Right cardiac atrium (tissue), 5 donors: Measurements from ENCODE around the gene TENT4B. TPM values are rescaled to one million over a fixed set of nuclear protein-coding genes. Genes with fewer than 3 reads are reported as not detected.
"Not testable (repeated sequence)": the region's sequence is repeated elsewhere in the genome, so short reads cannot be mapped to it uniquely, and the experiment has no call there.

Experiments
- ATAC-seq, 2 donors: fragments of 200-7000 bp; cut with Tn5 transposase; one replicate each; pipeline versions ENCODE4 v1.8.0 to v1.9.1; 2020; ENCODE audit warnings: moderate library complexity in 2 of 2, mild to moderate bottlenecking in 1 of 2
- DNase-seq, 3 donors: peaks; one replicate each; pipeline ENCODE4 v3.0.0-alpha.2; 2020
- H3K27ac ChIP-seq: one replicate; pipeline ENCODE4 v1.5.1; 2013; ENCODE audit warnings: mild to moderate bottlenecking, low read length, control low read depth, moderate library complexity
- H3K27me3 ChIP-seq: one replicate; pipeline ENCODE4 v1.6.1; 2013; ENCODE audit not compliant: control insufficient read depth, insufficient read depth
- H3K4me1 ChIP-seq: one replicate; pipeline ENCODE4 v1.6.1; 2013; ENCODE audit warnings: low read length; ENCODE audit not compliant: control insufficient read depth, insufficient read depth
- H3K4me3 ChIP-seq: one replicate; pipeline ENCODE4 v1.5.1; 2013; ENCODE audit warnings: low read length, control low read depth
- H3K9me3 ChIP-seq: one replicate; pipeline ENCODE4 v1.6.1; 2013; ENCODE audit warnings: low read length; ENCODE audit not compliant: control insufficient read depth
- WGBS: extraction: QIAGEN DNeasy Blood & Tissue Kit; methylation state at CpG from one replicate; pipeline ENCODE4 v1.1.7; 2013; 5-methylcytosine and 5-hydroxymethylcytosine counted together
- intact Hi-C, 4 donors: fragments of 100-400 bp; cut with DNase I; formaldehyde crosslinking; loops; one replicate each; pipeline versions ENCODE4 v1.11.0 to v1.14.0; 2022 to 2023
- polyA plus RNA-seq: library from polyadenylated mRNA; stranded (reverse); fragments of 200-250 nt; gene quantifications from one replicate; pipeline ENCODE4 v1.2.3, GENCODE V29; 2013
- total RNA-seq, 4 donors: library from RNA; stranded (reverse); fragmentation: NEBNext Ultra II Directional; extraction: Animal tissue kit (Norgen Biotek cat#: 25700); gene quantifications; one replicate each; pipeline ENCODE4 v1.2.1, GENCODE V29; 2021
- donor health status: healthy with polysubstance abuse.
- donor health status: DM: no; HTN: yes; CAD: no.
- donor health status: DM: no; HTN: no; CAD: no.
- donor health status: DM: no; HTN: yes; CAD: no; lungs with severe emphysema.
- donor health status: DM: yes; HTN: yes; CAD: no.

TENT4B gene
- total and polyA plus RNA-seq, 5 donors: 3.0 to 8.4 (median 6.7) TPM

DNA sequence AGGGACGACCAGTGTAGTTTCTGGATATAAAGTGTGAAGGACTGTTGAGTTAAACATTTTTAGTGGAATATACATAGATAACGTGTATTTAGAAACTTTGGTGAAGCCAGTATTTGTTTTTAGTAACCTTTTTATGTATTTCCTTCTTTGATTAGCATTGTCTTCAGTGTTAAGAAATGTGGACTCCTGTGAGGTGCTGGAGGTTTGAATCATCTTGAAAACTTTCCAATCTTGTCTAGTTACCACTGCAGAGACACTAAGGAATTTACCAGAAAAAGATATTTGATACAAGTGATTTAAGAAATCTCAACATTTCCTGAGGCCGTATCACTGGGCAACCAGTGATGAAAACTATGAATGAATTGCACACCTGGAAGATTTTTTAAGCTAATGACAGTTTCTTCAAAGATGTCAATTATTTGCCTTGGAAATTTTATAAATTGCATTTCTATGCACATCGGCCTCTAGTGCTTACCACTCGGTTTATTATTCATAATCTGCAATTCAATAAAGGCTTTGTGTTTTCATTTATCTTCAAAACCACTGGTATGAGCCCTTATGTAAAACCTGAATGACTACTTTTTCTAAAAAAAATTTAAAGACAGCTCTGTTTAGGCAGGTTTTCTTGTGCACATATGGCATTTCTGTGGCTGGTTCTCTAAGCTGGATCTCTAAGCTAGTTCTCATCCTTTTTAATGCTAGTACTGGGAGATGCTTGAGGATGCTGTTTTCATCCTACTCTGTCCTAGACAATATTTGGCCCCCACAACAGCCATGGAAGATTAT is 81.9 kb downstream of the TENT4B start:
- DNase-seq (no peak), ATAC-seq (no peak)
- no peaks in the 10 kb centered on the region for H3K9me3 ChIP-seq
- no peak overlapping the region for H3K27ac ChIP-seq
- intact Hi-C loops: no loop called here
- no peak overlapping the region for H3K4me3 ChIP-seq
- H3K4me1 ChIP-seq: no peaks in the 10 kb centered on the region
- no peaks in the 10 kb centered on the region for H3K27me3 ChIP-seq
- WGBS: 70% methylated on average over 5 of the region's 5 CpGs

DNA sequence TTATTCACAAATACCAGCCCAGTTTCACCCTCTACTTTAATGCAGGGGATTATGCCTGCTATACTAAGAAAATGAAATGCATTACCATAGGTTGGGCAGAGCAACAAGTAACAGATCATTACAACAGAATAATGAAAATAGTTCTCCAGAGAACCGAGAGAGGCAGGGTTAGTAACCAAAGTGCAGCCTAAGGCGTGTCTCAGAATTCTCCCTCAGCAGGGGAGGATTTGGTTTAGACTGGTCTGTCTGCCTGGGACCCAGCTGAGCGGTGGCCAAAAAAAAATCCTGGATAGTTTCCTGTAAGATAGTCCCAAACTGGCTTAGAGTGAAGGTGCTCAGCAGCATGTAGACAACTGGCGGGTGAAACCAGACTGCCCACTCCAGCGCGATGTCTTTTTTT is 82.5 kb downstream of the TENT4B start:
- H3K27me3 ChIP-seq: no peaks in the 10 kb centered on the region
- ATAC-seq (peak; percentile 42 to 57), DNase-seq (no peak)
- no peak overlapping the region for H3K4me3 ChIP-seq
- no peak overlapping the region for H3K27ac ChIP-seq
- H3K4me1 ChIP-seq: no peaks in the 10 kb centered on the region
- intact Hi-C loops: no loop called here
- no peaks in the 10 kb centered on the region for H3K9me3 ChIP-seq
- 56% methylated on average over 6 of the region's 6 CpGs for WGBS

DNA sequence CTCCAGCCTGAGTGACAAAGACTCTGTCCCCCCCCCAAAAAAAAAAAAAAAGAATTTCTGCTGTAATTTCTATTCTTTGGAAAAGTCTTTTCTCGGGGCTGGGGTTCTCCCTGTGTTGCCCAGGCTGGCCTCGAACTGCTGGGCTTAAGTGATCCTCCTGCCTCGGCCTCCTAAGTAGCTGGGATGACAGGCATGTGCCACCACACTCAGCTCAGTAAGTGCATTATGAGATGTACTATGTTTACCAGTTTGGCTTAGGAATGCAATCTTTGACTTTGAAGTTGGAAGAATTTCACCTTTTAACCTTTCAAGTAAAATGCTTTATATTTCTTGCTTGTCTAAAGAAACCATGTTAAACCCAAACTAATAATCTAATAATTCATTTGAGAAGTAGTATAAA is 85.2 kb downstream of the TENT4B start:
- Histone ChIP-seq H3K27me3 (no peaks in the 10 kb centered on the region), H3K27ac (no peak overlapping the region), H3K4me1 (no peaks in the 10 kb centered on the region), H3K4me3 (no peak overlapping the region), H3K9me3 (no peaks in the 10 kb centered on the region)
- DNase-seq: no peak
- ATAC-seq: no peak
- intact Hi-C loops: no loop called here
- WGBS: 88% methylated on average over 3 of the region's 3 CpGs

DNA sequence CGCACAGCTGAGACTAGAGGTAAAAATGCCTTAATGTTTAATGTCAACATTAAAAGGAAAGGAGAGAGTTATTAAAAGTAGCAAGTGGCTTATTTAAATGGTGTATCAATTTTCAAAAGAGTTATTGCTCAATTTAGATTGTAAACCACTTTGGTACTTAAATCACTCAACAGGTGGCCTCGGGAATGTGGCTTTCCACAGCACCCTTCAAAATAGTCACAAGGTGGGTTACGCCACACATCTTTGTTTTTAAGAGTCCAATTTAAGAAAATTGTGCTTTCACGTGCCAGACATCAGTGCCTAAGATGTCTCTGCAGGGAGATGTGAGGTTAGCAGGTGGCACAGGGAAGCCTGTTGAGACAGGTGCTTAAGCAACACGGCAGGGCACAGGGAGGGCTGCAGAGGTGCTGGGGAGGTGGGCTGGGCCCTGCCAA is 85.8 kb downstream of the TENT4B start:
- intact Hi-C loops: no loop called here
- ATAC-seq: no peak
- Histone ChIP-seq H3K4me3 (no peak overlapping the region), H3K27ac (no peak overlapping the region), H3K9me3 (no peaks in the 10 kb centered on the region), H3K27me3 (no peaks in the 10 kb centered on the region), H3K4me1 (no peaks in the 10 kb centered on the region)
- WGBS: 73% methylated on average over 5 of the region's 5 CpGs
- no peak for DNase-seq

DNA sequence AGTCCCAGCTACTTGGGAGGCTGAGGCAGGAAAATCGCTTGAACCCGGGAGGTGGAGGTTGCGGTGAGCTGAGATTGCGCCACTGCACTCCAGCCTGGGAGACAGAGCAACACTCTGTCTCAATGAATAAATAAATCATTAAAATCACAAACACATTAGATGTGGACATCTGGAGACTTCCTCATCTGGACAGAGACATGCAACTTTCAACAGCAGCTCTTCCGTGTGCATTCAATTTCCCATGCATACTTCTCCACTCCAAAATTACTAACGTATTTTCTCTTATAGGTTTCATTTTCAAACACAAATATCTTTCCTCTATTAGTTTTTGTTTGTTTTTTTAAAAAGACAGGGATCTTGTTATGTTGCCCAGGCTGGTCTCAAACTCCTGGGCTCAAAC is 89.9 kb downstream of the TENT4B start:
- not testable (repeated sequence) for H3K4me3 ChIP-seq, H3K27me3 ChIP-seq, ATAC-seq, H3K9me3 ChIP-seq, DNase-seq, H3K4me1 ChIP-seq, H3K27ac ChIP-seq
- intact Hi-C loops: loop anchor here in 1 of 4 donors (10.0 kb wide), 1 partner anchor 62 kb away; no protein-coding TSS in a partner anchor
- WGBS: 77% methylated on average over 6 of the region's 6 CpGs

DNA sequence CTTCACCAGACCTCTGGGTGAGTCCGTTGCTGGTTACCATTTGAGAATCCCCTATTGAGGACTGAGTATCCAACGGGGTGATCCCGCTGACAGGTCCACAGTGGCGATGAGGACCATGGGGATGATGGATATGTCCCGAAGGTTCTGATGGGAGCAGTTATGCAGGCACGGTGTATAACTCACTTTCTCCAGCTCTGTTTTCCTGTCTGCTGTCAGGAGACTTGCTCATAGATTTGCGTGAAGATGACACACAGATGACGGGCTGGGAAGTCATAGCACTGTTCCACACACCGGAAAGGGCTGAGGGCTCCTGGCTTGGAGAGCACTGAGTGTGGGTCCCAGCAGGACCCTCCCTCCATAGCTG is 91.0 kb downstream of the TENT4B start:
- intact Hi-C loops: loop anchor here in 1 of 4 donors (10.0 kb wide), 1 partner anchor 61 kb away; no protein-coding TSS in a partner anchor
- ATAC-seq: no peak
- H3K27me3 ChIP-seq: no peaks in the 10 kb centered on the region
- H3K9me3 ChIP-seq: no peaks in the 10 kb centered on the region
- H3K4me1 ChIP-seq: no peaks in the 10 kb centered on the region
- no peak overlapping the region for H3K4me3 ChIP-seq
- H3K27ac ChIP-seq: no peak overlapping the region
- 83% methylated on average over 9 of the region's 9 CpGs for WGBS
- DNase-seq: no peak

DNA sequence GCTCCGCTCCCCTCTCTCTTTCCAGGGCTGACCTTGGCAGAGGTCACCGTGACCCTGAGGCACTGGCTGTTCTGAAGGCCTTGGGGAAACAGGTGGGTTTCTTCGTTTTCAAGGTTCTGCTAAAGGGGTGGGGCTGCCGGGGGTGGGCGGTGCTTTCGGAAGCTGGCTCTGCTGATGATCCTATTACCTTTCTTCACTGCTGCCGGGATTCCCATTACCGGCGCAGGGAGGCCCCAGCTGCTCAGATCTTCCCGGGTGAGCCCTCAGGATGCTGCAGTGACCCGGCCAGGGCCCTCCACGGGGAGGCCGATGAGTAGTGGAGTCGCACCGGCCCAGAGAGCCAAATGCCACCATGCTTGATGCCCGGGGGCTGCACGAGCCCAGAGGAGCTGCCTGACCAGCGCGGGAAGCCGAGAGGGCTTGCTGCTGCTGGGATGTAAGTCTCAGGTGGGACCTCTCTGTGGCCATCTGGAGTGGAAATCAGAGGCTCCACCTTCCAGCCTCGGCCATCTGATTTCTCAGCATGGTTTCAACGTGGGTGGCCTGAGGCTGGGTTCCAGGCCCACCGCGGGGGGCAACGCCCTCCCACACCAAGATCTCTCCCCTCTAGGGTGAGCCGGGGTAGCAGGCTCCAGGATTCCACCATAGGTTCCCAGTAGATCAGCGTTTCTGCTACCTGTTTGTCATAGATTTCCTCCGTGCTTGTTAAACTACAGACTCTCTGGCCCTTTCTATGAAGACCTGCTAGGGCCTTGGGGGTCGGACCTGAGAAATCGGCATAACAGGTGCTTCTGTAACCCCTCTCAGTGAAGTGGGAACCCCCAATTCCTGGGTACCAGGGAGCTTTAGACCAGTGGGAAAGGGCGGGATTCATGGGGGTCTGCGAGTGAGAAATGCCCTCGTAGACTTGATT is 91.7 kb downstream of the TENT4B start:
- intact Hi-C loops: loop anchor here in 1 of 4 donors (10.0 kb wide), 1 partner anchor 60 kb away; no protein-coding TSS in a partner anchor
- no peak overlapping the region for H3K27ac ChIP-seq
- 46% methylated on average over 33 of the region's 33 CpGs for WGBS
- ATAC-seq (no peak), DNase-seq (no peak)
- no peaks in the 10 kb centered on the region for H3K27me3 ChIP-seq
- H3K4me1 ChIP-seq: no peaks in the 10 kb centered on the region
- no peaks in the 10 kb centered on the region for H3K9me3 ChIP-seq
- no peak overlapping the region for H3K4me3 ChIP-seq

DNA sequence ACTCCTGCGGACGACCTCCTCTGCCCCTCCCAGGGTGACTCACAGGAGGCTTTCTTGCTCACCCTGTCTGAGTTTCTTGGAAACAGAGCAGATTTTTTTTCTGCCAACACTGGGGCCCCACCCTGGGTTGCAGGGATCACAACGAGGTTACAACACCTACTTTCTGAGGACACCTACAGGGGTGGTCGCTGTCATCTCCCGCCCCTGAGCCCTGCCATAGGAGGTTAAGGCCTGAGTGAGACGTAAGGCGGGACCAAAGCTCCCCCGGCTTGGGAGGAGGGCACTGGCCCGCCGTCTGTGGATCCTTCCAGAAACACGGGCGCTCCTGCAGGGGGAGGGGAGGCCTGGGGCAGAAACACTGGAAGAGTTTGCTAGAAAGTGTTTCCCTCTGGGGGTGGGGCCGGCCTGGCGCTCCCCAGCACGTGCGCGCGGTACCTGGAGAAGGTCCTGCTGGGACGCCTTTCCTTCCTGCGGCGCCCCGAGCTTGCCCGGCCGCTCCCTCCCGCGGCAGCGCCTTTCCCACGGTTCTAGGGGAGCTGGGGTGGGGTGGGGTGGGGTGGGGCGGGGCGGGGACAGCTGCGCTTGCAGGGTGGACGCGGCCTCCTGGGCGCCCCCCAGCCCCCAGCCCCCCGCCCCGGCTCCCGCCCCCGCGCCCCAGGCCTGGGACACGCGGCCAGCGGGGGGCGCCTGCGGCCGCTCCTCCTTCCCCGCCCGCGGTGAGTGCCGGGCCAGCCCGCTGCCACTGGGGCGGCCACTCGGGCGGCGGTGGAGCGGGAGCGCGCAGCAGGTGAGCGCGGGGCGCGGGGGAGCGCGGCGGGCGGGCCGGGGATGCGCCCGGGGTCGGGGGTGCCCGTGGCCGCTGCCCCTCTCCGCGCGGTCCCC is 92.6 kb downstream of the TENT4B start:
- H3K4me3 ChIP-seq: peak overlapping the region; percentile 68
- no peaks in the 10 kb centered on the region for H3K9me3 ChIP-seq
- ATAC-seq (peak; percentile 77 to 86), DNase-seq (peak; percentile 63 to 81 (median 80))
- H3K27me3 ChIP-seq: no peaks in the 10 kb centered on the region
- WGBS: 1% methylated on average over 74 of the region's 74 CpGs
- intact Hi-C loops: loop anchor here in 1 of 4 donors (10.0 kb wide), 1 partner anchor 59 kb away; no protein-coding TSS in a partner anchor
- H3K27ac ChIP-seq: no peak overlapping the region
- no peaks in the 10 kb centered on the region for H3K4me1 ChIP-seq

DNA sequence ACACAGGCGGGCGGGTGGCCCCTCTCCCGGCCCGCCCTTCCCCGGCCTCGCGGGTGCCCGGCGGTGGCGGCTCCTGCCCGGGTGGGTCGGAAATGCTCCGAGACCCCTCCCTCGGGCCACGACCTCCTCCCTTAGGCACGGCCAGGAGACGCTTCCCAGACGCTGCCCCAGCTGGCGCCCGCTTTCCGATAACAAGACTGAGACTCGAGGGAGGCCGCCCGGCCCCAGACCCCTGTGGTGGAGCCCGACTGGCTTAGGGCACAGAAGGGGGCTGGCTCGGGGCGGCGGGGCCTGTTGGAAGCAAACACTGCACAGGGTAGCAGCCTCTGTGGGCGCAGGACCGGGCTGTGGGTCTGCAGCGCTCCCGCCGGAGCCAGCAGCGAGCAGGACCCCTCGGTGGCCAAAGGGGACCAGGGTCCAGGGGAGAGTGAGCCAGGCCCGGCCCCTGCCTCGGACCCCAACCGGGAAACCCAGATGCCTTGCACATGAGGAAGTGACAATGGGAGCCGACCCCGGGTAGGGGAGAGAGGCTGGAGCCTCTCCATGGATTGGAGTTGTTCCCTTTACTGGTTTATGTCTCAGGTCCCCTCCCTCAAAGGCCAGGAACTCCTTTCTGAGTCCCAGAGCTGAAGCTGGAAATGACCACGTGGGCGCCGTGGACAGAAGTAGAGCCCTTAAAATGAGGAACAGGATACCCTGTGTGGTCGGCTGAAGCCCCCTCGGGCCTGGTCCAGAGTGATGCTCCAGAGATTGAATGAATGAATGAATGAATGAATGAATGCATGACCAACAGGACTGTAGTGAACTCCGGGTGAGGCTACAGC is 93.4 kb downstream of the TENT4B start:
- no peaks in the 10 kb centered on the region for H3K9me3 ChIP-seq
- peak in 2 of 3 donors; percentile 74 to 75 for DNase-seq
- intact Hi-C loops: loop anchor here in 1 of 4 donors (10.0 kb wide), 1 partner anchor 58 kb away; no protein-coding TSS in a partner anchor
- H3K27me3 ChIP-seq: no peaks in the 10 kb centered on the region
- H3K27ac ChIP-seq: no peak overlapping the region
- peak; percentile 16 to 34 for ATAC-seq
- no peaks in the 10 kb centered on the region for H3K4me1 ChIP-seq
- peak overlapping the region; percentile 68 for H3K4me3 ChIP-seq
- 11% methylated on average over 46 of the region's 46 CpGs for WGBS
